Liver (tissue), 9 donors: Measurements from ENCODE around the gene ICAM4. TPM values are rescaled to one million over a fixed set of nuclear protein-coding genes. Genes with fewer than 3 reads are reported as not detected.

Experiments
- DNase-seq: peaks from one replicate; pipeline ENCODE4 v3.0.0-alpha.2; 2017; ENCODE audit warnings: low spot score
- H3K27ac ChIP-seq, 2 donors: one replicate each; pipeline ENCODE4 v1.7.0; 2013; ENCODE audit warnings: inconsistent platforms in 2 of 2, low read length in 2 of 2, control low read depth in 1 of 2, low read depth in 1 of 2, mild to moderate bottlenecking in 1 of 2
- H3K27me3 ChIP-seq, 4 donors: one replicate each; pipeline versions ENCODE4 v1.6.1 to v1.7.0; 2013; ENCODE audit warnings: low read length in 3 of 4, inconsistent platforms in 1 of 4, mild to moderate bottlenecking in 1 of 4, moderate library complexity in 1 of 4; ENCODE audit not compliant: control insufficient read depth in 4 of 4, insufficient read depth in 4 of 4
- H3K36me3 ChIP-seq, 4 donors: one replicate each; pipeline versions ENCODE4 v1.6.1 to v1.7.0; 2013; ENCODE audit warnings: low read length in 3 of 4, mild to moderate bottlenecking in 3 of 4, low read depth in 1 of 4, moderate library complexity in 1 of 4; ENCODE audit not compliant: control insufficient read depth in 4 of 4, insufficient read depth in 3 of 4
- H3K4me1 ChIP-seq, 4 donors: one replicate each; pipeline versions ENCODE4 v1.6.1 to v1.7.0; 2013; ENCODE audit warnings: low read length in 3 of 4, mild to moderate bottlenecking in 3 of 4, moderate library complexity in 1 of 4; ENCODE audit not compliant: control insufficient read depth in 4 of 4, insufficient read depth in 4 of 4
- H3K4me3 ChIP-seq, 3 donors: one replicate each; pipeline versions ENCODE4 v1.6.1 to v1.7.0; 2013; ENCODE audit warnings: low read length in 3 of 3, control low read depth in 1 of 3, low read depth in 1 of 3, mild to moderate bottlenecking in 1 of 3
- H3K9ac ChIP-seq, 2 donors: one replicate each; pipeline ENCODE4 v1.7.0; 2013; ENCODE audit warnings: low read length in 2 of 2, mild to moderate bottlenecking in 2 of 2, moderate library complexity in 2 of 2, control low read depth in 1 of 2, low read depth in 1 of 2
- H3K9me3 ChIP-seq, 4 donors: one replicate each; pipeline versions ENCODE4 v1.6.1 to v1.7.0; 2013; ENCODE audit warnings: low read length in 3 of 4; ENCODE audit not compliant: control insufficient read depth in 4 of 4
- ATF3 ChIP-seq: IDR thresholded peaks from 2 replicates; pipeline ENCODE4 v1.6.1; 2016; ENCODE audit warnings: antibody characterized with exemption
- CTCF ChIP-seq: fragments of 150-350 bp; IDR thresholded peaks from 2 replicates; pipeline ENCODE4 v1.5.1; 2017; ENCODE audit warnings: improper control_type of control experiment, low read depth, low read length; ENCODE audit not compliant: missing input control
- EGR1 ChIP-seq, 2 donors: IDR thresholded peaks; 2 replicates each; pipeline ENCODE4 v1.6.1; 2016 to 2018; ENCODE audit warnings: antibody characterized with exemption in 2 of 2, low read depth in 2 of 2
- FOXA1 ChIP-seq: IDR thresholded peaks from 2 replicates; pipeline ENCODE4 v1.6.1; 2016; ENCODE audit warnings: antibody characterized with exemption
- FOXA2 ChIP-seq: IDR thresholded peaks from 2 replicates; pipeline ENCODE4 v1.6.1; 2016; ENCODE audit warnings: antibody characterized with exemption
- GABPA ChIP-seq, 2 donors: IDR thresholded peaks in 1 of 2; conservative IDR thresholded peaks in 1 of 2; 2 replicates each; pipeline ENCODE4 v1.6.1; 2016; ENCODE audit warnings: antibody characterized with exemption in 2 of 2, mild to moderate bottlenecking in 1 of 2, moderate library complexity in 1 of 2
- HNF4A ChIP-seq, 2 donors: conservative IDR thresholded peaks; 2 replicates each; pipeline ENCODE4 v1.6.1; 2016; ENCODE audit warnings: antibody characterized with exemption in 2 of 2, mild to moderate bottlenecking in 2 of 2
- HNF4G ChIP-seq: IDR thresholded peaks from 2 replicates; pipeline ENCODE4 v1.6.1; 2016; ENCODE audit warnings: antibody characterized with exemption
- JUND ChIP-seq, 2 donors: IDR thresholded peaks; 2 replicates each; pipeline ENCODE4 v1.6.1; 2016; ENCODE audit warnings: antibody characterized with exemption in 2 of 2
- NR2F2 ChIP-seq: IDR thresholded peaks from 2 replicates; pipeline ENCODE4 v1.6.1; 2016; ENCODE audit warnings: antibody characterized with exemption
- RAD21 ChIP-seq, 2 donors: IDR thresholded peaks; 2 replicates each; pipeline ENCODE4 v1.6.1; 2016; ENCODE audit warnings: antibody characterized with exemption in 2 of 2, mild to moderate bottlenecking in 2 of 2
- RXRA ChIP-seq, 2 donors: IDR thresholded peaks; 2 replicates each; pipeline ENCODE4 v1.6.1; 2017 to 2018; ENCODE audit warnings: antibody characterized with exemption in 2 of 2, mild to moderate bottlenecking in 1 of 2
- SP1 ChIP-seq: IDR thresholded peaks from 2 replicates; pipeline ENCODE4 v1.6.1; 2018; ENCODE audit warnings: antibody characterized with exemption, mild to moderate bottlenecking
- TAF1 ChIP-seq: conservative IDR thresholded peaks from 2 replicates; pipeline ENCODE4 v1.6.1; 2016; ENCODE audit warnings: antibody characterized with exemption, mild to moderate bottlenecking
- YY1 ChIP-seq: IDR thresholded peaks from 2 replicates; pipeline ENCODE4 v1.6.1; 2016; ENCODE audit warnings: antibody characterized with exemption, mild to moderate bottlenecking
- WGBS: extraction: QIAGEN DNeasy Blood & Tissue Kit; methylation state at CpG from one replicate; pipeline ENCODE4 v1.1.7; 2013; 5-methylcytosine and 5-hydroxymethylcytosine counted together
- polyA plus RNA-seq, 2 donors: library from polyadenylated mRNA; stranded (reverse) in 1 of 2; unstranded in 1 of 2; fragments of 200-250 nt in 1 of 2; fragments of >200 nt in 1 of 2; fragmentation: Nextera tagmentation in 1 of 2; extraction: Ambion mirVana in 1 of 2; gene quantifications; one replicate each; pipeline versions ENCODE4 v1.2.1 to v1.2.3, GENCODE V29; 2013 to 2015
- total RNA-seq, 2 donors: library from RNA; depleted of rRNA; stranded (reverse); fragments of >200 nt; gene quantifications; one replicate each; pipeline ENCODE4 v1.2.3, GENCODE V29; 2014
- TF ChIP-seq, protein P1 (sequence below): IDR thresholded peaks from 2 replicates; pipeline ENCODE4 v1.6.1; 2016; ENCODE audit warnings: antibody characterized with exemption, mild to moderate bottlenecking
- TF ChIP-seq, protein P2 (sequence below): IDR thresholded peaks from 2 replicates; pipeline ENCODE4 v1.6.1; 2016; ENCODE audit warnings: antibody characterized with exemption
- donor health status: healthy.
- donor health status: healthy.
- donor health status: healthy.
- donor health status: healthy.
- donor health status: healthy.

ICAM4 gene
- total and polyA plus RNA-seq, 4 donors = 0.05 to 74.1 (median 0.33) TPM; not detected in 1

GRCh38 chr19:10317857-10318462 is 31.2 kb downstream of the ICAM4 start:
- H3K27me3 ChIP-seq = no peaks in the 10 kb centered on the region
- H3K27ac ChIP-seq = no peak overlapping the region
- peaks cover 3 to 17% (median 9%) of the 10 kb centered on the region in 4 donors for H3K4me1 ChIP-seq
- H3K36me3 ChIP-seq = peaks cover 13 to 48% (median 27%) of the 10 kb centered on the region in 4 donors
- H3K9ac ChIP-seq = no peak overlapping the region
- no peak for TF ChIP-seq YY1
- TF ChIP-seq HNF4G = no peak
- TF ChIP-seq JUND (IDR thresholded peaks at IDR 0.05) = no peak
- TF ChIP-seq RAD21 (IDR thresholded peaks at IDR 0.05) = no peak
- TF ChIP-seq, protein P1, sequence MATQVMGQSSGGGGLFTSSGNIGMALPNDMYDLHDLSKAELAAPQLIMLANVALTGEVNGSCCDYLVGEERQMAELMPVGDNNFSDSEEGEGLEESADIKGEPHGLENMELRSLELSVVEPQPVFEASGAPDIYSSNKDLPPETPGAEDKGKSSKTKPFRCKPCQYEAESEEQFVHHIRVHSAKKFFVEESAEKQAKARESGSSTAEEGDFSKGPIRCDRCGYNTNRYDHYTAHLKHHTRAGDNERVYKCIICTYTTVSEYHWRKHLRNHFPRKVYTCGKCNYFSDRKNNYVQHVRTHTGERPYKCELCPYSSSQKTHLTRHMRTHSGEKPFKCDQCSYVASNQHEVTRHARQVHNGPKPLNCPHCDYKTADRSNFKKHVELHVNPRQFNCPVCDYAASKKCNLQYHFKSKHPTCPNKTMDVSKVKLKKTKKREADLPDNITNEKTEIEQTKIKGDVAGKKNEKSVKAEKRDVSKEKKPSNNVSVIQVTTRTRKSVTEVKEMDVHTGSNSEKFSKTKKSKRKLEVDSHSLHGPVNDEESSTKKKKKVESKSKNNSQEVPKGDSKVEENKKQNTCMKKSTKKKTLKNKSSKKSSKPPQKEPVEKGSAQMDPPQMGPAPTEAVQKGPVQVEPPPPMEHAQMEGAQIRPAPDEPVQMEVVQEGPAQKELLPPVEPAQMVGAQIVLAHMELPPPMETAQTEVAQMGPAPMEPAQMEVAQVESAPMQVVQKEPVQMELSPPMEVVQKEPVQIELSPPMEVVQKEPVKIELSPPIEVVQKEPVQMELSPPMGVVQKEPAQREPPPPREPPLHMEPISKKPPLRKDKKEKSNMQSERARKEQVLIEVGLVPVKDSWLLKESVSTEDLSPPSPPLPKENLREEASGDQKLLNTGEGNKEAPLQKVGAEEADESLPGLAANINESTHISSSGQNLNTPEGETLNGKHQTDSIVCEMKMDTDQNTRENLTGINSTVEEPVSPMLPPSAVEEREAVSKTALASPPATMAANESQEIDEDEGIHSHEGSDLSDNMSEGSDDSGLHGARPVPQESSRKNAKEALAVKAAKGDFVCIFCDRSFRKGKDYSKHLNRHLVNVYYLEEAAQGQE = no peak
- TF ChIP-seq CTCF = no peak
- TF ChIP-seq SP1 = no peak
- no peak for TF ChIP-seq EGR1 (IDR thresholded peaks at IDR 0.05; ENCODE audit: low read depth in 2 of 2)
- TF ChIP-seq NR2F2 = no peak
- no peak for TF ChIP-seq FOXA1
- TF ChIP-seq ATF3 = no peak
- no peak for TF ChIP-seq TAF1
- TF ChIP-seq GABPA (IDR thresholded peaks at IDR 0.05 in 1 of 2, conservative IDR thresholded peaks at IDR 0.05 in 1 of 2) = no peak
- no peak for TF ChIP-seq RXRA (IDR thresholded peaks at IDR 0.05)
- no peak for TF ChIP-seq HNF4A (conservative IDR thresholded peaks at IDR 0.05)
- no peak for TF ChIP-seq FOXA2
- TF ChIP-seq, protein P2, sequence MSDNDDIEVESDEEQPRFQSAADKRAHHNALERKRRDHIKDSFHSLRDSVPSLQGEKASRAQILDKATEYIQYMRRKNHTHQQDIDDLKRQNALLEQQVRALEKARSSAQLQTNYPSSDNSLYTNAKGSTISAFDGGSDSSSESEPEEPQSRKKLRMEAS = no peak
- no peaks in the 10 kb centered on the region for H3K9me3 ChIP-seq
- no peak for DNase-seq
- H3K4me3 ChIP-seq = no peak overlapping the region
- WGBS = 92% methylated on average over 15 of the region's 15 CpGs
